Fibroblast of lung (primary cell): ENCODE results near the gene GDF11.

Experiments used
- EZH2 ChIP-seq: IDR thresholded peaks from 2 replicates; pipeline ENCODE4 v1.5.1; 2012; ENCODE audit warnings: low read length, control low read depth, mild to moderate bottlenecking; ENCODE audit errors: missing control alignments
- TF ChIP-seq, protein P1 (sequence below), 2 donors: IDR thresholded peaks in 1 of 2; conservative IDR thresholded peaks in 1 of 2; 1 replicate in 1 of 2; 2 replicates in 1 of 2; pipeline ENCODE4 v1.5.1; 2011 to 2012; ENCODE audit warnings: low read length in 2 of 2, control low read depth in 1 of 2, inconsistent platforms in 1 of 2, low read depth in 1 of 2, mild to moderate bottlenecking in 1 of 2

DNA sequence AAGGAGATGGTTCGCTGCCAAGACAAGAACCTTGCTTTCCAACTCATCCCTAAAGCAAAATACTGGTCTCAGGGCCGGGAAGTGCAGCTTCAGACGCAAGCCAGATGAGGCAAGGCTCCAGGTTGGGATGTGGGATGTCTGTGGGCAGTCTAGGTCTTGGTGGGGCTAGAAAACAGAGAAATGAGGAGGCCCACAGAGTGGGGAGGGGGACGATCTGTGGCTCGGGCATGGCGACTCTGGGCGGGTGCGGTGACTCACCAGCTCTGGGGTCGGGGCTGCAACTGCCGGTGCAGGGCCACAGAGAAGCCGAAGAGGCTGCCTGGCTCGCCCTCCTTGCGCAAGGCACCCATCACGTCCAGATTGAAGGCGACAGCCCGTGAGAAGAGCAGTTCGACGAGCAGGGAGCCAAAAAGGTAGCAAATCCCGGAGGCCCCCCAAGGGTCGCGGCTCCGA is 35.7 kb upstream of the GDF11 start:
- TF ChIP-seq, protein P1, sequence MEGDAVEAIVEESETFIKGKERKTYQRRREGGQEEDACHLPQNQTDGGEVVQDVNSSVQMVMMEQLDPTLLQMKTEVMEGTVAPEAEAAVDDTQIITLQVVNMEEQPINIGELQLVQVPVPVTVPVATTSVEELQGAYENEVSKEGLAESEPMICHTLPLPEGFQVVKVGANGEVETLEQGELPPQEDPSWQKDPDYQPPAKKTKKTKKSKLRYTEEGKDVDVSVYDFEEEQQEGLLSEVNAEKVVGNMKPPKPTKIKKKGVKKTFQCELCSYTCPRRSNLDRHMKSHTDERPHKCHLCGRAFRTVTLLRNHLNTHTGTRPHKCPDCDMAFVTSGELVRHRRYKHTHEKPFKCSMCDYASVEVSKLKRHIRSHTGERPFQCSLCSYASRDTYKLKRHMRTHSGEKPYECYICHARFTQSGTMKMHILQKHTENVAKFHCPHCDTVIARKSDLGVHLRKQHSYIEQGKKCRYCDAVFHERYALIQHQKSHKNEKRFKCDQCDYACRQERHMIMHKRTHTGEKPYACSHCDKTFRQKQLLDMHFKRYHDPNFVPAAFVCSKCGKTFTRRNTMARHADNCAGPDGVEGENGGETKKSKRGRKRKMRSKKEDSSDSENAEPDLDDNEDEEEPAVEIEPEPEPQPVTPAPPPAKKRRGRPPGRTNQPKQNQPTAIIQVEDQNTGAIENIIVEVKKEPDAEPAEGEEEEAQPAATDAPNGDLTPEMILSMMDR (conservative IDR thresholded peaks at IDR 0.05 in 1 of 2, IDR thresholded peaks at IDR 0.05 in 1 of 2; ENCODE audit: low read depth in 1 of 2, low read length in 2 of 2): no peak
- TF ChIP-seq EZH2: no peak
